Neural cell (in vitro differentiated cells): ENCODE measurements around the gene ADIPOR2. TPM values are rescaled to one million over a fixed set of nuclear protein-coding genes. Genes with fewer than 3 reads are reported as not detected.

ENCODE experiments used
- H2AFZ ChIP-seq: fragments of 200-600, 300-800 bp; sonication (generic), shearing (Covaris generic); 2 replicates; pipeline ENCODE4 v1.6.0; 2014; ENCODE audit warnings: low read depth, mild to moderate bottlenecking, antibody characterized with exemption, low read length, moderate library complexity
- H3F3A ChIP-seq: fragments of 200-600 bp; shearing (Covaris generic); 2 replicates; pipeline ENCODE4 v1.6.1; 2016; ENCODE audit warnings: mild to moderate bottlenecking, moderate library complexity, mixed read lengths, antibody characterized with exemption, low read length; ENCODE audit not compliant: insufficient read depth, poor library complexity, severe bottlenecking
- H3K27ac ChIP-seq: fragments of 200-600, 300-800 bp; sonication (generic), shearing (Covaris generic); 2 replicates; pipeline ENCODE4 v1.5.1; 2014; ENCODE audit warnings: mild to moderate bottlenecking, low read length, moderate library complexity
- H3K27me3 ChIP-seq: fragments of 300-800, 200-600 bp; sonication (generic), shearing (Covaris generic); 2 replicates; pipeline ENCODE4 v1.6.0; 2014; ENCODE audit warnings: mild to moderate bottlenecking, low read depth, low read length, moderate library complexity; ENCODE audit not compliant: insufficient read depth
- H3K36me3 ChIP-seq: fragments of 300-800, 200-600 bp; sonication (generic), shearing (Covaris generic); 2 replicates; pipeline ENCODE4 v1.5.1; 2014; ENCODE audit warnings: mild to moderate bottlenecking, antibody characterized with exemption, low read length, moderate library complexity; ENCODE audit not compliant: insufficient read depth
- H3K4me2 ChIP-seq: fragments of 300-800, 200-600 bp; sonication (generic), shearing (Covaris generic); 2 replicates; pipeline ENCODE4 v1.6.0; 2014; ENCODE audit warnings: mild to moderate bottlenecking, low read length
- H3K4me3 ChIP-seq: fragments of 300-800, 200-600 bp; sonication (generic), shearing (Covaris generic); 2 replicates; pipeline ENCODE4 v1.5.1; 2014; ENCODE audit warnings: mild to moderate bottlenecking, low read length, moderate library complexity
- H3K79me2 ChIP-seq: fragments of 200-600 bp; shearing (Covaris generic); replicated peaks from 2 replicates; pipeline ENCODE4 v1.6.0; 2014; ENCODE audit warnings: mild to moderate bottlenecking, low read length, moderate library complexity; ENCODE audit not compliant: insufficient read depth
- H3K9ac ChIP-seq: fragments of 300-800, 200-600 bp; sonication (generic), shearing (Covaris generic); 2 replicates; pipeline ENCODE4 v1.6.1; 2016; ENCODE audit warnings: mild to moderate bottlenecking, low read length, mixed read lengths
- H3K9me2 ChIP-seq: fragments of 200-600 bp; shearing (Covaris generic); 2 replicates; pipeline ENCODE4 v1.6.1; 2016; ENCODE audit warnings: mild to moderate bottlenecking, low read length, mixed read lengths; ENCODE audit not compliant: insufficient read depth
- H3K9me3 ChIP-seq: fragments of 200-600, 300-800 bp; sonication (generic), shearing (Covaris generic); 2 replicates; pipeline ENCODE4 v1.6.1; 2016; ENCODE audit warnings: mild to moderate bottlenecking, mixed run types, low read length, moderate library complexity, mixed read lengths
- H4K20me1 ChIP-seq: fragments of 200-600 bp; shearing (Covaris generic); 2 replicates; pipeline ENCODE4 v1.6.1; 2016; ENCODE audit warnings: mild to moderate bottlenecking, mixed run types; ENCODE audit not compliant: insufficient read depth
- EP300 ChIP-seq: fragments of 450-650 bp; conservative IDR thresholded peaks from 2 replicates; pipeline ENCODE4 v1.6.1; 2014; ENCODE audit warnings: antibody characterized with exemption, mild to moderate bottlenecking, moderate library complexity; ENCODE audit not compliant: poor library complexity, severe bottlenecking
- EZH2 ChIP-seq: fragments of 200-600, 300-800 bp; shearing (Covaris generic), sonication (generic); IDR thresholded peaks from 2 replicates; pipeline ENCODE4 v1.6.1; 2014; ENCODE audit warnings: antibody characterized with exemption, low read length, borderline replicate concordance, mild to moderate bottlenecking; ENCODE audit not compliant: insufficient read depth, poor library complexity, severe bottlenecking
- MXI1 ChIP-seq: fragments of 450-650 bp; conservative IDR thresholded peaks from 2 replicates; pipeline ENCODE4 v1.6.1; 2014; ENCODE audit warnings: antibody characterized with exemption, mild to moderate bottlenecking; ENCODE audit not compliant: poor library complexity, severe bottlenecking
- POLR2AphosphoS5 ChIP-seq: IDR thresholded peaks from 2 replicates; pipeline ENCODE4 v1.6.1; 2012
- RAD21 ChIP-seq: fragments of 450-650 bp; conservative IDR thresholded peaks from 2 replicates; pipeline ENCODE4 v1.6.1; 2014; ENCODE audit warnings: antibody characterized with exemption, mild to moderate bottlenecking, moderate library complexity
- REST ChIP-seq: IDR thresholded peaks from 2 replicates; pipeline ENCODE4 v1.6.1; 2012; ENCODE audit warnings: borderline replicate concordance
- SMC3 ChIP-seq: fragments of 450-650 bp; conservative IDR thresholded peaks from 2 replicates; pipeline ENCODE4 v1.6.1; 2014; ENCODE audit warnings: antibody characterized with exemption, mild to moderate bottlenecking, moderate library complexity; ENCODE audit not compliant: poor library complexity
- TAF1 ChIP-seq: IDR thresholded peaks from 2 replicates; pipeline ENCODE4 v1.6.1; 2012; ENCODE audit warnings: low read depth
- polyA plus RNA-seq: library from polyadenylated mRNA; depleted of rRNA; stranded (reverse); fragments of >200 nt; gene quantifications from 2 replicates; pipeline ENCODE4 v1.2.3, GENCODE V29; 2014
- TF ChIP-seq, protein P1 (sequence below): fragments of 450-650 bp; IDR thresholded peaks from 2 replicates; pipeline ENCODE4 v1.5.1; 2014; ENCODE audit warnings: antibody characterized with exemption, mild to moderate bottlenecking, moderate library complexity; ENCODE audit not compliant: poor library complexity, severe bottlenecking

ADIPOR2 gene
- polyA plus RNA-seq, 1 donor from 2014 or later = 18.5 TPM

DNA sequence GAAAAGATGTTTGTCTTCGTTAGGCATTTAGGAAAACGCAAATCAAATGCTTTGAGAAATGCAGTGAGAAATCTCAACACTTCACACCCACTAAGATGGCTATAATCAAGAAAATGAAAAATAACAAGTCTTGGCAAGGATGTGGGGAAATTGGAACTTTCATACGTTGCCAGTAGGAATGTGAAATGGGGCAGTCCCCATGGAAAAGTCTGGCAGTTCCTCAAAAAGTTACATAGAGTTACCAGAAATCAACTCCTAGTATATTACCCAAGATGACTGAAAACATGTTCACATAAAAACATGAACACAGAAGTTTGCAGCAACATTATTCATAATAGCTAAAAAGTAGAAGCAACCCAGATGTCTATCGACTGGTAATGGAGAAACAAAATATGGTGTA, 88.0 kb downstream of the ADIPOR2 start:
- no peaks in the 10 kb centered on the region for H4K20me1 ChIP-seq
- TF ChIP-seq TAF1 = no peak
- no peak for TF ChIP-seq EZH2
- TF ChIP-seq REST = no peak
- no peak for TF ChIP-seq POLR2AphosphoS5
- no peak for TF ChIP-seq EP300
- no peak for TF ChIP-seq SMC3
- TF ChIP-seq MXI1 = no peak
- no peaks in the 10 kb centered on the region for H3K9me2 ChIP-seq
- no peaks in the 10 kb centered on the region for H3K27me3 ChIP-seq
- H3K27ac ChIP-seq = no peak overlapping the region
- H3K79me2 ChIP-seq = no peaks in the 10 kb centered on the region
- H3K9me3 ChIP-seq = no peaks in the 10 kb centered on the region
- H3F3A ChIP-seq = no peaks in the 10 kb centered on the region
- H3K4me3 ChIP-seq = no peak overlapping the region
- no peak overlapping the region for H2AFZ ChIP-seq
- H3K4me2 ChIP-seq = no peak overlapping the region
- no peak overlapping the region for H3K9ac ChIP-seq
- H3K36me3 ChIP-seq = no peaks in the 10 kb centered on the region

DNA sequence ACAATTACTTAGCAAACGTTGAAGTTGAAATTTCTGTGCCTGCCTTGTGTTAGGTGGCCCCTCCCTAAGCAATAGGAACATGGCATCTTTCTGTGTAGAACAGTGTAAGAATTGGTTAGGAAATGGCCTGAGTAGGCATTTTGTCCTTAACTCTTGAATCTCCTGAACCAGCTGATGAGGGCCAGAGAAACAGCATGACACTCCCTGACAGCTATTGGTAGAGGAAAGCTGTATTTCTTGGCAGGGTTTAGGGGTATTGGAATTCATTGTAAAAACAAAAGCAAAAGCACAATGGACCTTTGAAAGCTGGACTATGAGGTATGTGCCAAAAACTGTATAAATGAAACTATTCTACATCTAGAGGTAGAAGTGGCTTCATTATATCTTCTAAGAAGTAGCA, 88.9 kb downstream of the ADIPOR2 start:
- no peak overlapping the region for H3K4me3 ChIP-seq
- H3K36me3 ChIP-seq = no peaks in the 10 kb centered on the region
- no peaks in the 10 kb centered on the region for H3K27me3 ChIP-seq
- no peak overlapping the region for H3K27ac ChIP-seq
- H3F3A ChIP-seq = no peaks in the 10 kb centered on the region
- H3K9me2 ChIP-seq = no peaks in the 10 kb centered on the region
- H4K20me1 ChIP-seq = no peaks in the 10 kb centered on the region
- no peak overlapping the region for H2AFZ ChIP-seq
- H3K9me3 ChIP-seq = no peaks in the 10 kb centered on the region
- H3K4me2 ChIP-seq = no peak overlapping the region
- no peaks in the 10 kb centered on the region for H3K79me2 ChIP-seq
- H3K9ac ChIP-seq = no peak overlapping the region
- TF ChIP-seq REST (no peak), SMC3 (no peak), MXI1 (no peak), RAD21 (no peak), EP300 (no peak), POLR2AphosphoS5 (no peak), TAF1 (no peak), EZH2 (no peak)
- TF ChIP-seq, protein P1, sequence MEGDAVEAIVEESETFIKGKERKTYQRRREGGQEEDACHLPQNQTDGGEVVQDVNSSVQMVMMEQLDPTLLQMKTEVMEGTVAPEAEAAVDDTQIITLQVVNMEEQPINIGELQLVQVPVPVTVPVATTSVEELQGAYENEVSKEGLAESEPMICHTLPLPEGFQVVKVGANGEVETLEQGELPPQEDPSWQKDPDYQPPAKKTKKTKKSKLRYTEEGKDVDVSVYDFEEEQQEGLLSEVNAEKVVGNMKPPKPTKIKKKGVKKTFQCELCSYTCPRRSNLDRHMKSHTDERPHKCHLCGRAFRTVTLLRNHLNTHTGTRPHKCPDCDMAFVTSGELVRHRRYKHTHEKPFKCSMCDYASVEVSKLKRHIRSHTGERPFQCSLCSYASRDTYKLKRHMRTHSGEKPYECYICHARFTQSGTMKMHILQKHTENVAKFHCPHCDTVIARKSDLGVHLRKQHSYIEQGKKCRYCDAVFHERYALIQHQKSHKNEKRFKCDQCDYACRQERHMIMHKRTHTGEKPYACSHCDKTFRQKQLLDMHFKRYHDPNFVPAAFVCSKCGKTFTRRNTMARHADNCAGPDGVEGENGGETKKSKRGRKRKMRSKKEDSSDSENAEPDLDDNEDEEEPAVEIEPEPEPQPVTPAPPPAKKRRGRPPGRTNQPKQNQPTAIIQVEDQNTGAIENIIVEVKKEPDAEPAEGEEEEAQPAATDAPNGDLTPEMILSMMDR = no peak
